Mesodermal cell (in vitro differentiated cells): Measurements from ENCODE around the gene NOL4L.
"Not testable (repeated sequence)": the region's sequence is repeated elsewhere in the genome, so short reads cannot be mapped to it uniquely, and the experiment has no call there.

Experiments
- H3K27ac ChIP-seq: 2 replicates; pipeline ENCODE4 v1.7.0; 2013; ENCODE audit warnings: mild to moderate bottlenecking, low read depth, low read length, moderate library complexity; ENCODE audit not compliant: severe bottlenecking
- H3K36me3 ChIP-seq: 2 replicates; pipeline ENCODE4 v1.7.1; 2013; ENCODE audit warnings: mild to moderate bottlenecking, low read length, moderate library complexity; ENCODE audit not compliant: control insufficient read depth, insufficient read depth
- H3K4me1 ChIP-seq: one replicate; pipeline ENCODE4 v1.7.1; 2013; ENCODE audit warnings: mild to moderate bottlenecking, low read length; ENCODE audit not compliant: insufficient read depth, control insufficient read depth, poor library complexity, severe bottlenecking
- H3K4me3 ChIP-seq: 2 replicates; pipeline ENCODE4 v1.7.0; 2013; ENCODE audit warnings: low read length, control low read depth, mild to moderate bottlenecking; ENCODE audit not compliant: insufficient read depth, poor library complexity, severe bottlenecking; ENCODE audit errors: extremely low read depth
- H3K9me3 ChIP-seq: 2 replicates; pipeline ENCODE4 v1.7.1; 2013; ENCODE audit warnings: mild to moderate bottlenecking, low read length, moderate library complexity; ENCODE audit not compliant: control insufficient read depth
- WGBS, 2 experiments: methylation state at CpG; one replicate each; pipeline ENCODE4 v1.1.5; 2013; ENCODE audit warnings: missing lambda C conversion rate in 2 of 2; ENCODE audit not compliant: insufficient coverage in 2 of 2; 5-methylcytosine and 5-hydroxymethylcytosine counted together

The NOL4L gene

GRCh38 chr20:32496811-32497533 is 88.2 kb downstream of the NOL4L start:
- Histone ChIP-seq H3K27ac (peak overlapping the region; percentile 75), H3K4me1 (peaks cover 42% of the 10 kb centered on the region), H3K36me3 (no peaks in the 10 kb centered on the region), H3K4me3 (no peak overlapping the region), H3K9me3 (no peaks in the 10 kb centered on the region)
- 81% methylated on average over 4 of the region's 11 CpGs; no CpG with 5 or more reads in 1 of the 2 experiments for WGBS, 2 experiments

- peaks cover 42% of the 10 kb centered on the region for H3K4me1 ChIP-seq
- 98 to 99% methylated on average over 5 of the region's 5 CpGs for WGBS, 2 experiments
- no peaks in the 10 kb centered on the region for H3K36me3 ChIP-seq
- no peak overlapping the region for H3K27ac ChIP-seq
- H3K4me3 ChIP-seq = no peak overlapping the region
- no peaks in the 10 kb centered on the region for H3K9me3 ChIP-seq
Measured at GRCh38 chr20:32495949-32496348, 89.2 kb downstream of the NOL4L start.

- no peak overlapping the region for H3K4me3 ChIP-seq
- H3K27ac ChIP-seq = peak overlapping the region; percentile 81
- peaks cover 42% of the 10 kb centered on the region for H3K4me1 ChIP-seq
- no peaks in the 10 kb centered on the region for H3K36me3 ChIP-seq
- 80% methylated on average over 4 to 5 of the region's 8 CpGs for WGBS, 2 experiments
- no peaks in the 10 kb centered on the region for H3K9me3 ChIP-seq
Measured at GRCh38 chr20:32495217-32495565, 89.9 kb downstream of the NOL4L start.

- H3K9me3 ChIP-seq = no peaks in the 10 kb centered on the region
- peaks cover 42% of the 10 kb centered on the region for H3K4me1 ChIP-seq
- H3K36me3 ChIP-seq = no peaks in the 10 kb centered on the region
- H3K4me3 ChIP-seq = no peak overlapping the region
- 89% methylated on average over 7 to 8 of the region's 11 CpGs for WGBS, 2 experiments
- peak overlapping the region; percentile 81 for H3K27ac ChIP-seq
Measured at GRCh38 chr20:32494483-32495216, 90.5 kb downstream of the NOL4L start.

GRCh38 chr20:32493356-32493755 is 91.8 kb downstream of the NOL4L start:
- WGBS, 2 experiments = 92 to 98% methylated on average over 8 to 9 of the region's 10 CpGs
- H3K9me3 ChIP-seq = no peaks in the 10 kb centered on the region
- no peaks in the 10 kb centered on the region for H3K36me3 ChIP-seq
- H3K4me1 ChIP-seq = peaks cover 42% of the 10 kb centered on the region
- no peak overlapping the region for H3K27ac ChIP-seq
- no peak overlapping the region for H3K4me3 ChIP-seq

- not testable (repeated sequence) for H3K9me3 ChIP-seq, H3K36me3 ChIP-seq, H3K27ac ChIP-seq, H3K4me3 ChIP-seq
- H3K4me1 ChIP-seq = peaks cover 28% of the 10 kb centered on the region
- 93 to 100% methylated on average over 2 to 3 of the region's 3 CpGs for WGBS, 2 experiments
Measured at GRCh38 chr20:32491764-32492151, 93.4 kb downstream of the NOL4L start.

GRCh38 chr20:32490942-32491763 is 94.0 kb downstream of the NOL4L start:
- H3K4me1 ChIP-seq = peaks cover 26% of the 10 kb centered on the region
- WGBS, 2 experiments = 90 to 97% methylated on average over 13 to 14 of the region's 14 CpGs
- no peak overlapping the region for H3K4me3 ChIP-seq
- no peaks in the 10 kb centered on the region for H3K9me3 ChIP-seq
- no peak overlapping the region for H3K27ac ChIP-seq
- H3K36me3 ChIP-seq = no peaks in the 10 kb centered on the region

GRCh38 chr20:32488066-32488838 is 96.9 kb downstream of the NOL4L start:
- WGBS, 2 experiments = 94 to 97% methylated on average over 4 to 5 of the region's 7 CpGs
- Histone ChIP-seq H3K36me3 (no peaks in the 10 kb centered on the region), H3K4me3 (no peak overlapping the region), H3K4me1 (peaks cover 11% of the 10 kb centered on the region), H3K27ac (no peak overlapping the region), H3K9me3 (no peaks in the 10 kb centered on the region)

- Histone ChIP-seq H3K4me3 (no peak overlapping the region), H3K27ac (no peak overlapping the region), H3K4me1 (peaks cover 7% of the 10 kb centered on the region), H3K9me3 (no peaks in the 10 kb centered on the region), H3K36me3 (no peaks in the 10 kb centered on the region)
- WGBS, 2 experiments = 86 to 94% methylated on average over 2 to 3 of the region's 3 CpGs
Measured at GRCh38 chr20:32487381-32487780, 97.8 kb downstream of the NOL4L start.

- WGBS, 2 experiments = 68 to 86% methylated on average over 3 to 4 of the region's 5 CpGs
- Histone ChIP-seq H3K9me3 (no peaks in the 10 kb centered on the region), H3K4me3 (no peak overlapping the region), H3K36me3 (no peaks in the 10 kb centered on the region), H3K27ac (no peak overlapping the region), H3K4me1 (peaks cover 21% of the 10 kb centered on the region)
Measured at GRCh38 chr20:32485770-32486478, 99.2 kb downstream of the NOL4L start.
